Astrocyte of the cerebellum (primary cell): ENCODE data around the gene DLL1.
A peak's percentile ranks its signal among the peaks of the same experiment; 100 is the strongest.

Experiments
- DNase-seq: peaks from one replicate; pipeline ENCODE4 v3.0.0-alpha.2; 2011; ENCODE audit warnings: low read depth
- H3K4me3 ChIP-seq: 2 replicates; pipeline ENCODE4 v1.5.1; 2011; ENCODE audit warnings: mild to moderate bottlenecking, low read depth, low read length, moderate library complexity
- in situ Hi-C: cut with HindIII; loops from 2 replicates; pipeline ENCODE4 v1.10.0; 2017; ENCODE audit warnings: low sequenced_read_pairs
- TF ChIP-seq, protein P1 (sequence below): IDR thresholded peaks from 2 replicates; pipeline ENCODE4 v1.5.1; 2012; ENCODE audit warnings: low read length, low read depth, moderate library complexity, mild to moderate bottlenecking; ENCODE audit errors: missing control alignments

The DLL1 gene

DNA sequence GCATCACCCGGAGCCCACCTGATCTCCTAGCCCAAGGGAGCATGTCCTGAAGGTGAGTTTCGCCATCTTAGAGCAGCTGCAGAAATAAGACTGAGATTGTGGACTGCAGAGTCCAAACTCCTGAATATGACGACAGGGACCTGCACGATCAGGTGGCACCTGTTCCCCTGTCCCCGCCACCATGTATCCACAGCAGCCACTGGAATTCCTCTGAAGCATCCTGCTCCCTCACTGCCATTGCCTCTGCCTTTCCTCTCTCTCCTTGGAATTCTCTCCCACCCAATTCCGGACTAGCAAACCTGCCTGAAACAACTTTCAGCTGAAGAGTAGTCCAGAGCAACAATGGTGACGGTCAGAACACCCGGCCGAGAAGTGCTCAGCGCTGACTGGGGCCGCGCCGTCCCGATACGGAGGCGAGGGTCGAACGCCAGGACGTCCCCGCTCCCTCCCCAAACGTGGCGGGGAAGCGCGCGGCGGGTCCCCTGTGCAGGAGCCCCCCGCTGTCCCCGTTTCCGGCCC lies 15.0 kb upstream of the DLL1 start:
- DNase-seq: no peak
- in situ Hi-C loops: no loop called here
- TF ChIP-seq, protein P1, sequence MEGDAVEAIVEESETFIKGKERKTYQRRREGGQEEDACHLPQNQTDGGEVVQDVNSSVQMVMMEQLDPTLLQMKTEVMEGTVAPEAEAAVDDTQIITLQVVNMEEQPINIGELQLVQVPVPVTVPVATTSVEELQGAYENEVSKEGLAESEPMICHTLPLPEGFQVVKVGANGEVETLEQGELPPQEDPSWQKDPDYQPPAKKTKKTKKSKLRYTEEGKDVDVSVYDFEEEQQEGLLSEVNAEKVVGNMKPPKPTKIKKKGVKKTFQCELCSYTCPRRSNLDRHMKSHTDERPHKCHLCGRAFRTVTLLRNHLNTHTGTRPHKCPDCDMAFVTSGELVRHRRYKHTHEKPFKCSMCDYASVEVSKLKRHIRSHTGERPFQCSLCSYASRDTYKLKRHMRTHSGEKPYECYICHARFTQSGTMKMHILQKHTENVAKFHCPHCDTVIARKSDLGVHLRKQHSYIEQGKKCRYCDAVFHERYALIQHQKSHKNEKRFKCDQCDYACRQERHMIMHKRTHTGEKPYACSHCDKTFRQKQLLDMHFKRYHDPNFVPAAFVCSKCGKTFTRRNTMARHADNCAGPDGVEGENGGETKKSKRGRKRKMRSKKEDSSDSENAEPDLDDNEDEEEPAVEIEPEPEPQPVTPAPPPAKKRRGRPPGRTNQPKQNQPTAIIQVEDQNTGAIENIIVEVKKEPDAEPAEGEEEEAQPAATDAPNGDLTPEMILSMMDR: no peak

DNA sequence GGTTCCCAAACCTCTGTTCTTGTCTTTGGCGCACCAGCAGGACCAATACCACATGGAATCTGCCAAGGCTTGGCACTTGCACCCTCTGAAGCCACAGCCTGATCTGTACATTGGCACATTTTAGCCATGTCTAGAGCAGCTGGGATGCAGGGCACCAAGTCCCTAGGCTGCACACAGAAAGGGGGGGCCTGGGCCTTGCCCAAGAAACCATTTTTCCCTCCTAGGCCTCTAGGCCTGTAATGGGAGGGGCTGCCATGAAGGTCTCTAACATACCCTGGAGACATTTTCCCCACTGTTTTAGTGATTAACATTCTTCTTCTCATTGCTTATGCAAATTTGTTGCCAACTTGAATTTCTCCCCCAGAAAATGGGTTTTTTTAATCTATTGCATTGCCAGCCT lies 10.3 kb upstream of the DLL1 start:
- in situ Hi-C loops: no loop called here
- DNase-seq: no peak
- TF ChIP-seq, protein P1: no peak
- H3K4me3 ChIP-seq: no peak overlapping the region

More for the DNA sequence above, 15.0 kb upstream of the DLL1 start:
- H3K4me3 ChIP-seq: peak overlapping the region; percentile 72

DNA sequence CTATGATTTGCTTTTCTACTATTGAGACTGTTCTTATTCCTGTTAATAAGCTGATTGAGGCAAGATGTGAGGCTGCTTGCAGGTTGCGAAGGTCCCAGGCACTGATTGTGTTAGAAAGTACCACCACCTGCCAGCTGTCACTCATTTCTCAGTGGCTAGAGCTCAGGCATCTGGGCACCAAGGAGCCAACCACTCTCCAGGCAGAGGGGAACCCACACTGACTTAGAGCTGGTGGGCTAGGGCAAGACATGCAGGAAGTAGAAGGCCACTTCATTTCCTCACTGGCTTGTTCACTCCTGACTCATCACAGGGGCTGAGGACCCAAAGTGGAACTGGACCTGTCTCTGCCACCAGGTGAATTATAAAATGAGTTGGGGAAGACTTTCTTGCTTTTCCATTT lies 7.8 kb upstream of the DLL1 start:
- DNase-seq: no peak
- TF ChIP-seq, protein P1: no peak
- H3K4me3 ChIP-seq: no peak overlapping the region
- in situ Hi-C loops: no loop called here

DNA sequence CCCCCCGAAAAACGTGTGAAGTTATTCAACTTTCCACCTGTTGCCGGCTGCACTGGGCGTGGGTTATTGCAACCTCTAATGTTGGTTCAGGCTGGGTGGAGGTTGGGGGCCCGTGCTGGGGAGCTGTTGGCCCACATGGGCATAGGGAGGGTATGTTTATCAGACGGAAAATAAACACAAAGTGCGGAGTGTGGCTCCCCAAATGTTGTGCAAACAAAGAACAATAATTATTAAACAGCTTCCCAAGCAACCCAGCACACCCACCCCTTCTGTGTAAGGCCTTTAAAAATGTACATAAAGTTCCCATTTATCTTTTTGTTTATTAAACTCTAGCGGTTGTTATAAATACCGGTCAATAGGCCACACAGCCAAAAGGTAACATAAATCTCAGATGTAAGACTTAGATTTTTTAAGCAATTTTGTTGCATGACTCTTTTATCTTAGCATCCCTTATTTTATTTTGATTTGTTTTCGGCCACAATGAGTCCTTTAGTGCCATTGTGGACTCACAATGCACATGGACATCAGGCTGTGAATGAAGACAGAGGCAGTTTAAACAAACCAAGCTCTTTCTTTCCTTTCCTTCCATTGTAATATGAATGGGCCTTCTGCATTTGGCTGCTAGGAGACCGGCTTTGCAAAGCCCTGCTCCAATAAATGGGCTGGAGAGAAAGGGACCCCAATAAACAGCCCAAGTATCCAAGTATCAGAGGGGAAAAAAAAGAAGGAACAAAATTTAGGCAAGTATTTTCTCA lies 6.9 kb upstream of the DLL1 start:
- no peak for DNase-seq
- no peak overlapping the region for H3K4me3 ChIP-seq
- in situ Hi-C loops: no loop called here
- TF ChIP-seq, protein P1: no peak

DNA sequence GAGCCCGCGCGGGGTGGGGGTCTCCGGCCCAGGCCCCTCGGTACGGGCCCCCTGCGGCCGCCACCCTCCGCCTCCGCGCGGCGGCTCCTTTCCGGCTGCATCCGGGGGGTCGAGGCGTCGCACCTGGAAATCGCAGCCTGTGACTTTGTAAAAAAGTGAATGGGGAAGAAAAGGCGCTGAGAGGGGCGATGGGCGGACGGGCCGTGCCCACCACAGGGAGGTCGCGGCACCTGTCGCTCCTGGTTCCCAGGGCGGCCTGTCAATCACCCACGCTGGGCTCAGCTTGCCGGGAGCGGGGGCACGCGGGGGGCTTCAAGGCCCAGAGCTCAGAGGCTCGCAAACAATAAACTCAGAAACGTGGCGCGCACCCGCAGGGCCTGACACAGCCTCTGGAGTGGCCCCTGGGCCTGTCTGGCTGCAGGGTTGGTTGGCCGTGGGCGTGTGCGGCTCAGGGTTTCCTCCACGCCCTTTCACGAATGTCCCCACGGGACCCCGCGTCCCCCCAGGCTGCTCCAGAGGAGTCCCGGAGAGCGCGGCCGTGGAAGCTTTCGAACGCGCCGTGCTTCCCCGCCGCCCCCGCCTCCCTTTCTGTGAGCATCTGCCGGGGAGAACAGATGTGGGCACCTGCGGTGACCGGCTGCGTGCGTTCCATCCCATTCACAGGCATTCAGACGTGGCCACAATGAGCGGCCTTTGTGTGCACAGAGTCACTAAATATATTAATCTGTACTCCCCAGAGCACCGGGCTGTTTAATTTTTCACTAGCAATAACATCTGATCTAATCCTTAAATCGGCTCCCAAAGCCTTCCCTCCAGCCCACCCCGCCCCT lies 6.1 kb upstream of the DLL1 start:
- TF ChIP-seq, protein P1: no peak
- no peak overlapping the region for H3K4me3 ChIP-seq
- no peak for DNase-seq
- in situ Hi-C loops: no loop called here

DNA sequence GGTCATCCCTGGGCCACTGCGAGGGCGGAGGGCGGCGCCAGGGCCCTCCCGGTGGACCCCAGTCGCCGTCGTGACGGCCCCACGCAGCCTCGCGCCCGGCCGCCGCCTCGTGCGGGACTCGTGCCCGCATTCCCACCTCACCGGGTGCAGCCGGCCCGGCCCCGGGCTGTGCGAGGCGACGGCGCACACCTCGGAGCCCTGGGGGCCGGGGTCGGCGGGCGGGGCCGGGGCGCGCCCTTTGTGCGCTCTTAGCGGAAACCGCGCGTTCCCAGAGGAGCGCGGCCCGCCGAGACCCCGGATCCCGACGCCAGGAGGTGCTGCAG lies 5.5 kb upstream of the DLL1 start:
- DNase-seq: no peak
- TF ChIP-seq, protein P1: no peak
- H3K4me3 ChIP-seq: no peak overlapping the region
- in situ Hi-C loops: no loop called here
